ENCODE measurements around the gene CTIF. TPM values are rescaled to one million over a fixed set of nuclear protein-coding genes. Genes with fewer than 3 reads are reported as not detected.

CTIF gene
- total RNA-seq, 4 donors from 2014 or later: 29.0 to 61.5 (median 37.7) TPM

GRCh38 chr18:48904091-48904490, 365.3 kb downstream of the CTIF start:
- H3K4me3 ChIP-seq: no peak overlapping the region
- WGBS: 96% methylated on average over 2 of the region's 2 CpGs
- peaks cover 4% of the 10 kb centered on the region for H3K9me3 ChIP-seq
- H3K36me3 ChIP-seq: no peaks in the 10 kb centered on the region
- peaks cover 17% of the 10 kb centered on the region for H3K4me1 ChIP-seq
- peak in 1 of 2 donors; percentile 15 for DNase-seq (ENCODE audit: low spot score in 2 of 2)
- no peak overlapping the region for H3K27ac ChIP-seq
- no peaks in the 10 kb centered on the region for H3K27me3 ChIP-seq
- TF ChIP-seq POLR2A (IDR thresholded peaks at IDR 0.05) (no peak), POLR2AphosphoS5 (IDR thresholded peaks at IDR 0.05) (no peak), EP300 (IDR thresholded peaks at IDR 0.05) (no peak), CTCF (IDR thresholded peaks at IDR 0.05) (no peak)

GRCh38 chr18:48904847-48905394, 366.1 kb downstream of the CTIF start:
- H3K4me3 ChIP-seq: no peak overlapping the region
- TF ChIP-seq POLR2AphosphoS5 (IDR thresholded peaks at IDR 0.05) (no peak), EP300 (IDR thresholded peaks at IDR 0.05) (no peak), POLR2A (IDR thresholded peaks at IDR 0.05) (no peak), CTCF (IDR thresholded peaks at IDR 0.05) (no peak)
- 89% methylated on average over 3 of the region's 3 CpGs for WGBS
- no peaks in the 10 kb centered on the region for H3K36me3 ChIP-seq
- peak in 1 of 2 donors; percentile 2 for DNase-seq (ENCODE audit: low spot score in 2 of 2)
- H3K27ac ChIP-seq: no peak overlapping the region
- no peaks in the 10 kb centered on the region for H3K27me3 ChIP-seq
- no peaks in the 10 kb centered on the region for H3K9me3 ChIP-seq
- peaks cover 17% of the 10 kb centered on the region for H3K4me1 ChIP-seq

- H3K36me3 ChIP-seq: no peaks in the 10 kb centered on the region
- H3K4me3 ChIP-seq: no peak overlapping the region
- DNase-seq (ENCODE audit: low spot score in 2 of 2): no peak
- TF ChIP-seq EP300 (IDR thresholded peaks at IDR 0.05): no peak
- no peak for TF ChIP-seq POLR2AphosphoS5 (IDR thresholded peaks at IDR 0.05)
- no peak for TF ChIP-seq POLR2A (IDR thresholded peaks at IDR 0.05)
- no peak for TF ChIP-seq CTCF (IDR thresholded peaks at IDR 0.05)
- H3K27ac ChIP-seq: no peak overlapping the region
- H3K4me1 ChIP-seq: peaks cover 17% of the 10 kb centered on the region
- no peaks in the 10 kb centered on the region for H3K27me3 ChIP-seq
- 93% methylated on average over 1 of the region's 1 CpG for WGBS
- H3K9me3 ChIP-seq: no peaks in the 10 kb centered on the region
Measured at GRCh38 chr18:48905513-48905912, 366.7 kb downstream of the CTIF start.

GRCh38 chr18:48908916-48909315, 370.1 kb downstream of the CTIF start:
- TF ChIP-seq POLR2AphosphoS5 (IDR thresholded peaks at IDR 0.05) (no peak), EP300 (IDR thresholded peaks at IDR 0.05) (no peak), CTCF (IDR thresholded peaks at IDR 0.05) (no peak), POLR2A (IDR thresholded peaks at IDR 0.05) (no peak)
- WGBS: 73% methylated on average over 3 of the region's 3 CpGs

GRCh38 chr18:48909721-48910120, 370.9 kb downstream of the CTIF start:
- Histone ChIP-seq H3K27ac (no peak overlapping the region), H3K4me3 (no peak overlapping the region), H3K36me3 (no peaks in the 10 kb centered on the region), H3K4me1 (no peaks in the 10 kb centered on the region), H3K9me3 (no peaks in the 10 kb centered on the region), H3K27me3 (no peaks in the 10 kb centered on the region)
- TF ChIP-seq EP300 (IDR thresholded peaks at IDR 0.05): no peak
- TF ChIP-seq CTCF (IDR thresholded peaks at IDR 0.05): no peak
- TF ChIP-seq POLR2AphosphoS5 (IDR thresholded peaks at IDR 0.05): no peak
- no peak for TF ChIP-seq POLR2A (IDR thresholded peaks at IDR 0.05)
- DNase-seq (ENCODE audit: low spot score in 2 of 2): no peak
- WGBS: 78% methylated on average over 6 of the region's 6 CpGs

More at GRCh38 chr18:48908916-48909315, 370.1 kb downstream of the CTIF start:
- H3K27me3 ChIP-seq: no peaks in the 10 kb centered on the region
- DNase-seq (ENCODE audit: low spot score in 2 of 2): peak in 1 of 2 donors; percentile 8
- no peaks in the 10 kb centered on the region for H3K9me3 ChIP-seq
- H3K36me3 ChIP-seq: no peaks in the 10 kb centered on the region
- H3K27ac ChIP-seq: no peak overlapping the region
- no peak overlapping the region for H3K4me3 ChIP-seq
- H3K4me1 ChIP-seq: no peaks in the 10 kb centered on the region
